RKO (cell line): ENCODE data around the gene DDX60.

Source experiments
- DNase-seq: peaks from one replicate; pipeline ENCODE4 v3.0.0-alpha.2; 2016; ENCODE audit warnings: low spot score

DDX60 gene

DNA sequence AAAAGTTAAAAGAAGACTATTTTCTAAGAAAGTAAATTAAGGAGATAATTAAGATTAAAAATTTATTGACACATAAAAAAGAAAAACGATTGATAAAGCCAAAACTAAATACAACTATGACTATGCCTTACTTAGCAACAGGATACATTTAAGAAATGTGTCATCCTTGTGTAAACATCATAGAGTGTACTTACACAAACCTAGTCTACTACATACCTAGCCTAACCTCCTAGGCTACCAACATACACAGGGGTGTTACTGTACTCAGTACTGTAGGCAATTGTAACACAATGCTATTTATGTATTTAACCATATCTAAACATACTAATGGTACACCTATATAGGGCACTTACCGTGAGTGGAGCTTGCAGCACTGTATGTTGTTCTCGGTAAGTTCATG, 117.9 kb downstream of the DDX60 start:
- DNase-seq, result no peak

- DNase-seq, result no peak
These were observed 119.1 kb downstream of the DDX60 start for GRCh38 chr4:168199260-168199957.

GRCh38 chr4:168197926-168198325, 120.6 kb downstream of the DDX60 start:
- no peak for DNase-seq

DNA sequence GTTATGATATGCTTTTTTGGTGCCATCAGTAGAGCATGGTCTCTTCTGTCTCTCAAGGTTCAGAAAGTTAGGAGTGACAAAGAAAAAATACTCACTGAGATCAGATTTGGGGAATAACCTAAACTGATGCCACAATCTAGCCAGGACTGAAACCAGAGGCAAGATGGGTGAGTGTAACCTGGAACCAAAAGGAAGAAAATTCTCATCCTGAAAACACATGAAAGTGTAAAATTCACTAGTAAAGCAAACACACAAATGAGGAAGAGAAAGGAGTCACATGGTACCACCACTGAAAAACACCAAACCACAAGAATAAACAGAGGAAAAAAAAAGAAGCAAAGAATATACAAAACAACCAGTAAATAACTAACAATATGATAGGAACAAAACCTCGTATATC, 129.8 kb downstream of the DDX60 start:
- DNase-seq, result no peak

DNA sequence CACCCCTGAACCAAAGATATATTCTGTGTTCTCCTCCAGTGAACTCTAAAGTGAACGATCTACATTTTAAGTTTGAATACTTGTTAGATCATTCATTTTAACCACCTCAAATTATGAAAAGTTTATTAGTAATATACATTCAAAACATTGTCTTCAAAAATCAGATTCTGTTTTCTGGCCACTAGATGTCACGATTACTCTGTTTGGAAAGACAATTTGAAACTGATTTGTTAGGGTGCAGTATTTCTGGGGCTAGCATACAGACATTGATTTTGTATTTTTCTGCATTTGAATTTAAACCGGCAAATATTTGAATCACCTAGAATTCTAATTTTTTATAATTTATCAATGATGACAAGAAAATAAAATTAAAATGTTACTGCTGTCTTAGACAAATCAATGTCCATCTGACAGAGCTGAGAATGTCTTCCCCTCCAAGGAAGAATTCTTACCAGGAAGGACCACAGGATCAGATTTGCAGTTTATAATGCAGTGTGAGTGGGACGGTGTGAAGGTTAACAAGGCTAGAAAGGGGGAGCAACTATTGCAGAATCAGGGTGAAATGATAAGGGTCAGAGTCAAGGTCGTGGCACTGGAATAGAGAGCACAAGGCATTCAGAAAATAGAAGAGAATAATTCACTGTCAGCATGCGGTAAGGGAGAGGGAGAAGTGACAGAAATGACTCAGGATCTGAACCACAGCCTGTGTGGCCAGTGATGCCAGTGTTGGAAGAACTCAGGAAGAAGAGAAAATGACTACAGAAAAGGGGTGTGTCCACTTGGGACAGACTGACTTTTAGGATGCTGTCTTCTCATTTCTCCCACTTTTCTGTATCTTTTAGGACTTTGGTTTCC, 134.6 kb downstream of the DDX60 start:
- DNase-seq, result peak; percentile 61

DNA sequence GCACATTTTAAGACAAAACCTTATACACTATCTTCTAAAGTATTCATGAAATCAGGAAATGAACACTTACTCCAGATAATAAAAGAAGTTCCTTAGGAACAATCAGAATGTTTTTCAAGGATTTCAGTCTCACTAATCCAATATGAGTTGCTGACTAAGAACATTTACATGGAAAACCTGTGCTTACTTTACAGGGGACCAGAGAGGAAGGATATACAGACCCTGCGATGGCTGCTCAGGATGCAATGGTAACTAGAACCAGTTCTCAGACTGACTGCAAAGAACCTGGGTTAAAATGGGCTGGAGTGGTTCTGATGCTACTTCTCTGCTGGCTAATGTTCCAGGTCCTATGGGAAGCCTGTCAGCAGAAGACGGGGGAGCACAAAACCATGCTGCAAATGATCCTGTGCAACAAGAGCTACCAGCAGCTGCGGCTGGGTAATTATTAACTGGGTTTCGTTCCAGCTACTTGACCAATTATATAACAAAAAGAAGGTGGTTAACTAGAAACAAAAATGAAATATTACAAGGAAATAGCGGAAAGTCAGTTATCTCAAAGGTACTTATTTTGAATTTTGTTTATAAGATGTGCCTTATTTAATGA, 140.9 kb downstream of the DDX60 start:
- DNase-seq, result no peak

DNA sequence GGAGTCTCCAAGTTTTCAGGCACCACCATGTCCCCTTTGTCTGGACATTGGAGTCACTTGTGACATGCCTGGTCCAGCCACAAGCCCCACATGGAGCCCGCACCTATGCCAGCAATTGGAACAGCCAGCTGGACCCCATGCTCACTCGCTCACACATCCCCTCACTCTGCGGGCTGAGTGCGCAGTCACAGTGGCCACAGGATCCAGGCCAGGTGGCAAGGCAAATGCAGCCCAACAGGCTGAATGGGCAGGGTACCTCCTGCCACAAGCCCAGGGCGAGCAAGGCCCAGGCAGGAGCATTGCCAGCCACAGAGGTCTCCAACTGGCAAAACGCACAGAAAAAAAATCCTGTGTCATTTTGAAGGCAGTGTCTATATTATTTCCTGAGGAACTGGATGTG, 144.2 kb downstream of the DDX60 start:
- no peak for DNase-seq

DNA sequence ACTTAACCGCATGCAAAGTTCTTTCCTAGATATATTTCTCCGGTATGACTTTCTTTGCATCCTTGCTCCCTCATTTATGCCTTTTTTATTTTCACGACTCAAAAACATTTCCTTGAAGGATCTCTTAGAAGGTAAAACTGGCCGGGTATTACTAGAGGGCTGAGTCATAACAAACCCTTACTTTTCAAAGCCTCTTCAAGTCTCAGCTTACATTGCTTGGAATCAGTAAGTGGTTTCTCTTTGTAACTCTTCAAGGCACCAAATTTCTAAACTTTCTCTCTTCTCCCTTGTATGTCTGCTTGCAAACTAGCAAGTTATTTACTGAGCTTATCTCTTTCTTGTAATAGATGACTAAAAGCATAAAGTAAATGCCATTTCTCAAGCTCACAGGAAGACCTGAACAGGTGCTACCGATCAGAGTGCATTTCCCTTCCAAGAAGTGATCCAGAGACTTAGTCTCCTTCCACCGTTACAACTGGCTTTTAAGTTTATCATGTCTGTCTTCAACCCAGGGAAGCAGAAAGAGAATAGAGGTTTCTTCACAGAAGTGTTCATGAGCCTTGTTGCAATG, 150.8 kb downstream of the DDX60 start:
- DNase-seq, result no peak
